ENCODE results near the gene AP4B1.

AP4B1 gene

GRCh38 chr1:113899111-113899510 is 5.5 kb downstream of the AP4B1 start:
- in situ Hi-C loops (cut with HindIII; ENCODE audit: low sequenced_read_pairs) = no loop called here

GRCh38 chr1:113898241-113898814 is 6.3 kb downstream of the AP4B1 start:
- in situ Hi-C loops (cut with HindIII; ENCODE audit: low sequenced_read_pairs) = no loop called here

GRCh38 chr1:113895961-113896360 is 8.6 kb downstream of the AP4B1 start:
- in situ Hi-C loops (cut with HindIII; ENCODE audit: low sequenced_read_pairs) = no loop called here

GRCh38 chr1:113895098-113895497 is 9.5 kb downstream of the AP4B1 start:
- in situ Hi-C loops (cut with HindIII; ENCODE audit: low sequenced_read_pairs) = no loop called here

GRCh38 chr1:113893267-113893666 is 11.3 kb downstream of the AP4B1 start:
- in situ Hi-C loops (cut with HindIII; ENCODE audit: low sequenced_read_pairs) = no loop called here

- in situ Hi-C loops (cut with HindIII; ENCODE audit: low sequenced_read_pairs) = no loop called here
These were observed 12.9 kb downstream of the AP4B1 start for GRCh38 chr1:113891631-113892220.

- in situ Hi-C loops (cut with HindIII; ENCODE audit: low sequenced_read_pairs) = no loop called here
These were observed 13.8 kb downstream of the AP4B1 start for GRCh38 chr1:113890816-113891215.

- in situ Hi-C loops (cut with HindIII; ENCODE audit: low sequenced_read_pairs) = loop anchor here (5.0 kb wide), 1 partner anchor 45 kb away; no protein-coding TSS in a partner anchor
These were observed 17.0 kb downstream of the AP4B1 start, which contains the start of gene BCL2L15 for GRCh38 chr1:113887402-113888175. Gene BCL2L15, minus strand, starts transcription at chr1:113887581. Its CDS starts 206 bp downstream, at chr1:113887375.

- in situ Hi-C loops (cut with HindIII; ENCODE audit: low sequenced_read_pairs) = loop anchor here (5.0 kb wide), 1 partner anchor 46 kb away; no protein-coding TSS in a partner anchor
These were observed 17.9 kb downstream of the AP4B1 start for GRCh38 chr1:113886417-113887401.

GRCh38 chr1:113881661-113882060 is 22.9 kb downstream of the AP4B1 start:
- in situ Hi-C loops (cut with HindIII; ENCODE audit: low sequenced_read_pairs) = no loop called here

- in situ Hi-C loops (cut with HindIII; ENCODE audit: low sequenced_read_pairs) = no loop called here
These were observed 24.9 kb downstream of the AP4B1 start for GRCh38 chr1:113879739-113880038.

GRCh38 chr1:113876176-113876575 is 28.4 kb downstream of the AP4B1 start:
- in situ Hi-C loops (cut with HindIII; ENCODE audit: low sequenced_read_pairs) = no loop called here

GRCh38 chr1:113875714-113876113 is 28.9 kb downstream of the AP4B1 start:
- in situ Hi-C loops (cut with HindIII; ENCODE audit: low sequenced_read_pairs) = no loop called here

- in situ Hi-C loops (cut with HindIII; ENCODE audit: low sequenced_read_pairs) = no loop called here
These were observed 30.4 kb downstream of the AP4B1 start for GRCh38 chr1:113874012-113874879.

- in situ Hi-C loops (cut with HindIII; ENCODE audit: low sequenced_read_pairs) = no loop called here
These were observed 32.2 kb downstream of the AP4B1 start for GRCh38 chr1:113872219-113872935.

- in situ Hi-C loops (cut with HindIII; ENCODE audit: low sequenced_read_pairs) = no loop called here
These were observed 32.9 kb downstream of the AP4B1 start, which contains the start of gene PTPN22 for GRCh38 chr1:113871597-113872113. Gene PTPN22, minus strand, starts transcription at chr1:113871712.

- in situ Hi-C loops (cut with HindIII; ENCODE audit: low sequenced_read_pairs) = no loop called here
These were observed 33.8 kb downstream of the AP4B1 start for GRCh38 chr1:113870778-113871177.

GRCh38 chr1:113868387-113869083 is 36.1 kb downstream of the AP4B1 start:
- in situ Hi-C loops (cut with HindIII; ENCODE audit: low sequenced_read_pairs) = no loop called here

Measured in DLD1 (cell line).